ENCODE measurements around the gene LPAR2.

Gene LPAR2

GRCh38 chr19:19653597-19654147 is 25.7 kb upstream of the LPAR2 start:
- no peak for DNase-seq (ENCODE audit: low spot score)

- no peak for DNase-seq (ENCODE audit: low spot score)
These were observed 24.7 kb upstream of the LPAR2 start for GRCh38 chr19:19652482-19653295.

GRCh38 chr19:19651076-19651475 is 23.1 kb upstream of the LPAR2 start:
- no peak for DNase-seq (ENCODE audit: low spot score)

- DNase-seq (ENCODE audit: low spot score), result no peak
These were observed 22.3 kb upstream of the LPAR2 start for GRCh38 chr19:19650331-19650730.

- no peak for DNase-seq (ENCODE audit: low spot score)
These were observed 21.6 kb upstream of the LPAR2 start for GRCh38 chr19:19649580-19649995.

GRCh38 chr19:19649155-19649554 is 21.1 kb upstream of the LPAR2 start:
- no peak for DNase-seq (ENCODE audit: low spot score)

- DNase-seq (ENCODE audit: low spot score), result no peak
These were observed 19.2 kb upstream of the LPAR2 start for GRCh38 chr19:19647037-19647835.

- no peak for DNase-seq (ENCODE audit: low spot score)
These were observed 17.3 kb upstream of the LPAR2 start for GRCh38 chr19:19645233-19645870.

- no peak for DNase-seq (ENCODE audit: low spot score)
These were observed 16.0 kb upstream of the LPAR2 start for GRCh38 chr19:19644054-19644388.

GRCh38 chr19:19643158-19644053 is 15.4 kb upstream of the LPAR2 start, which contains the start of gene GMIP:
Gene GMIP, minus strand, starts transcription at chr19:19643657. Its CDS starts 128 bp downstream, at chr19:19643529.
- DNase-seq (ENCODE audit: low spot score), result peak; percentile 75

- no peak for DNase-seq (ENCODE audit: low spot score)
These were observed 14.6 kb upstream of the LPAR2 start for GRCh38 chr19:19642506-19643157.

- no peak for DNase-seq (ENCODE audit: low spot score)
These were observed 9.7 kb upstream of the LPAR2 start for GRCh38 chr19:19637523-19638251.

- no peak for DNase-seq (ENCODE audit: low spot score)
These were observed 9.1 kb upstream of the LPAR2 start for GRCh38 chr19:19637186-19637522.

- no peak for DNase-seq (ENCODE audit: low spot score)
These were observed 8.7 kb upstream of the LPAR2 start for GRCh38 chr19:19636573-19637185.

- DNase-seq (ENCODE audit: low spot score), result no peak
These were observed 7.3 kb upstream of the LPAR2 start for GRCh38 chr19:19635313-19635702.

GRCh38 chr19:19634516-19635312 is 6.7 kb upstream of the LPAR2 start:
- no peak for DNase-seq (ENCODE audit: low spot score)

GRCh38 chr19:19633711-19634515 is 5.9 kb upstream of the LPAR2 start:
- no peak for DNase-seq (ENCODE audit: low spot score)

GRCh38 chr19:19632661-19633060 is 4.6 kb upstream of the LPAR2 start:
- DNase-seq (ENCODE audit: low spot score), result no peak

Data from hematopoietic multipotent progenitor cell treated with erythropoietin and hydrocortisone succinate and interleukin-3 and kit ligand, for 17 days (in vitro differentiated cells).